DND-41 (cell line): Measurements from ENCODE around the gene KMT2B.

Experiments used
- ATAC-seq: fragments of 200-7000 bp; cut with Tn5 transposase; 3 replicates; pipeline ENCODE4 v1.9.1; 2021; ENCODE audit warnings: low read depth; ENCODE audit not compliant: insufficient read depth
- DNase-seq: peaks from one replicate; pipeline ENCODE4 v3.0.0-alpha.2; 2020
- H2AFZ ChIP-seq: 2 replicates; pipeline ENCODE4 v1.6.0; 2012; ENCODE audit warnings: low read depth, low read length
- H3K27ac ChIP-seq: 2 replicates; pipeline ENCODE4 v1.5.1; 2012; ENCODE audit warnings: low read length, inconsistent platforms
- H3K27me3 ChIP-seq: fragments of 200-600 bp; sonication (generic); 2 replicates; pipeline ENCODE4 v1.6.0; 2012; ENCODE audit warnings: low read length, mild to moderate bottlenecking, inconsistent platforms; ENCODE audit not compliant: insufficient read depth, poor library complexity
- H3K36me3 ChIP-seq: 2 replicates; pipeline ENCODE4 v1.5.1; 2012; ENCODE audit warnings: low read length, inconsistent platforms; ENCODE audit not compliant: insufficient read depth
- H3K4me1 ChIP-seq: 2 replicates; pipeline ENCODE4 v1.5.1; 2012; ENCODE audit warnings: mild to moderate bottlenecking, low read length; ENCODE audit not compliant: insufficient read depth
- H3K4me2 ChIP-seq: 2 replicates; pipeline ENCODE4 v1.6.0; 2012; ENCODE audit warnings: mild to moderate bottlenecking, moderate library complexity, low read length, inconsistent platforms; ENCODE audit not compliant: insufficient read depth
- H3K4me3 ChIP-seq, 2 experiments: fragments of 200-600 bp in 1 of 2; shearing (Covaris generic) in 1 of 2; 2 replicates each; pipeline ENCODE4 v1.5.1; 2012 to 2016; ENCODE audit warnings: inconsistent platforms in 2 of 2, low read length in 2 of 2, mild to moderate bottlenecking in 2 of 2, low read depth in 1 of 2, moderate library complexity in 1 of 2
- H3K79me2 ChIP-seq: 2 replicates; pipeline ENCODE4 v1.6.0; 2012; ENCODE audit warnings: low read length, inconsistent platforms; ENCODE audit not compliant: insufficient read depth
- H3K9ac ChIP-seq: 2 replicates; pipeline ENCODE4 v1.6.0; 2012; ENCODE audit warnings: low read depth, mild to moderate bottlenecking, inconsistent platforms, low read length, moderate library complexity
- H3K9me3 ChIP-seq: 2 replicates; pipeline ENCODE4 v1.5.1; 2012; ENCODE audit warnings: low read length, moderate library complexity, mild to moderate bottlenecking, inconsistent platforms; ENCODE audit not compliant: insufficient read depth, severe bottlenecking
- H4K20me1 ChIP-seq: 2 replicates; pipeline ENCODE4 v1.6.0; 2012; ENCODE audit warnings: low read length; ENCODE audit not compliant: insufficient read depth
- CTCF ChIP-seq: IDR thresholded peaks from 2 replicates; pipeline ENCODE4 v1.5.1; 2012; ENCODE audit warnings: borderline replicate concordance, low read length, moderate library complexity, mild to moderate bottlenecking; ENCODE audit not compliant: poor library complexity, severe bottlenecking; ENCODE audit errors: extremely low read depth
- EZH2 ChIP-seq: IDR thresholded peaks from 3 replicates; pipeline ENCODE4 v1.6.1; 2012; ENCODE audit warnings: borderline replicate concordance, low read depth, mild to moderate bottlenecking, moderate library complexity, low read length, inconsistent platforms; ENCODE audit not compliant: severe bottlenecking

The KMT2B gene

GRCh38 chr19:35734273-35734672, 16.5 kb downstream of the KMT2B start:
- H3K9me3 ChIP-seq, result no peaks in the 10 kb centered on the region
- peaks cover 95% of the 10 kb centered on the region for H3K36me3 ChIP-seq
- ATAC-seq, result no peak
- H3K9ac ChIP-seq, result no peak overlapping the region
- no peak overlapping the region for H3K27ac ChIP-seq
- H3K27me3 ChIP-seq, result no peaks in the 10 kb centered on the region
- no peak for DNase-seq
- TF ChIP-seq EZH2, result no peak
- TF ChIP-seq CTCF, result no peak
- H3K4me3 ChIP-seq, result no peak overlapping the region
- H3K79me2 ChIP-seq, result no peaks in the 10 kb centered on the region
- H2AFZ ChIP-seq, result no peak overlapping the region
- H3K4me2 ChIP-seq, result no peak overlapping the region
- peaks cover 41% of the 10 kb centered on the region for H4K20me1 ChIP-seq
- H3K4me1 ChIP-seq, result peaks cover 3% of the 10 kb centered on the region

DNA sequence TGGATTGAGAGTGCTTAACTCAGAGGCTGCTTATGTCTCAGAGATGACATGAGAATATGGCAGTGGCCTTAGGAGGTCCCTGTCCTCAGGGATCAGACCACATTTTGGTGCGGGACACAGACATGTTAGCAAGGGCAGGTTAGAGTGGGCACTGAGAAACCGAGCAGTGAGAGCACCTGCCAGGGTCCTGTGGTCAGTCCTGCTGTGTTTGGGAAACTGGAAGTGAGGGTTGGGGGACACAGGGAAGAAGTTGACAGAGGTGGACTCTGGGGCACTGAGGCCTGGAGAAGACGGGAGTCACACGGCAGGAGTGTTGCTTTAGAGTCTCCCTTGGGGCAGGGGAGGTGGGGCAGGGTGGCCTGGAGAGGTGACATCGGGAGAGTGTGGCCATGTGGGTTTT, 17.1 kb downstream of the KMT2B start:
- Histone ChIP-seq H3K27me3 (no peaks in the 10 kb centered on the region), H4K20me1 (peaks cover 41% of the 10 kb centered on the region), H3K9ac (no peak overlapping the region), H3K27ac (no peak overlapping the region), H3K4me1 (peaks cover 9% of the 10 kb centered on the region), H3K4me2 (no peak overlapping the region), H3K36me3 (peaks cover 90% of the 10 kb centered on the region), H3K79me2 (no peaks in the 10 kb centered on the region), H3K4me3 (no peak overlapping the region), H3K9me3 (no peaks in the 10 kb centered on the region), H2AFZ (no peak overlapping the region)
- TF ChIP-seq CTCF (no peak), EZH2 (no peak)
- DNase-seq (no peak), ATAC-seq (no peak)

- H3K9me3 ChIP-seq, result no peaks in the 10 kb centered on the region
- H2AFZ ChIP-seq, result no peak overlapping the region
- H4K20me1 ChIP-seq, result peaks cover 26% of the 10 kb centered on the region
- no peak overlapping the region for H3K9ac ChIP-seq
- TF ChIP-seq CTCF, result peak; percentile 42
- no peak for TF ChIP-seq EZH2
- ATAC-seq (no peak), DNase-seq (no peak)
- H3K27ac ChIP-seq, result no peak overlapping the region
- peaks cover 30% of the 10 kb centered on the region for H3K4me1 ChIP-seq
- no peak overlapping the region for H3K4me3 ChIP-seq
- H3K36me3 ChIP-seq, result peaks cover 68% of the 10 kb centered on the region
- no peaks in the 10 kb centered on the region for H3K27me3 ChIP-seq
- no peak overlapping the region for H3K4me2 ChIP-seq
- H3K79me2 ChIP-seq, result no peaks in the 10 kb centered on the region
These were observed 19.4 kb downstream of the KMT2B start for GRCh38 chr19:35736913-35737886.
